Hematopoietic multipotent progenitor cell treated with erythropoietin and hydrocortisone succinate and interleukin-3 and kit ligand, for 6 days (in vitro differentiated cells): ENCODE results near the gene ME3.
"Not testable (repeated sequence)": the region's sequence is repeated elsewhere in the genome, so short reads cannot be mapped to it uniquely, and the experiment has no call there.

ENCODE experiments used
- DNase-seq: peaks from one replicate; pipeline ENCODE4 v3.0.0-alpha.2; 2015

Gene ME3

DNA sequence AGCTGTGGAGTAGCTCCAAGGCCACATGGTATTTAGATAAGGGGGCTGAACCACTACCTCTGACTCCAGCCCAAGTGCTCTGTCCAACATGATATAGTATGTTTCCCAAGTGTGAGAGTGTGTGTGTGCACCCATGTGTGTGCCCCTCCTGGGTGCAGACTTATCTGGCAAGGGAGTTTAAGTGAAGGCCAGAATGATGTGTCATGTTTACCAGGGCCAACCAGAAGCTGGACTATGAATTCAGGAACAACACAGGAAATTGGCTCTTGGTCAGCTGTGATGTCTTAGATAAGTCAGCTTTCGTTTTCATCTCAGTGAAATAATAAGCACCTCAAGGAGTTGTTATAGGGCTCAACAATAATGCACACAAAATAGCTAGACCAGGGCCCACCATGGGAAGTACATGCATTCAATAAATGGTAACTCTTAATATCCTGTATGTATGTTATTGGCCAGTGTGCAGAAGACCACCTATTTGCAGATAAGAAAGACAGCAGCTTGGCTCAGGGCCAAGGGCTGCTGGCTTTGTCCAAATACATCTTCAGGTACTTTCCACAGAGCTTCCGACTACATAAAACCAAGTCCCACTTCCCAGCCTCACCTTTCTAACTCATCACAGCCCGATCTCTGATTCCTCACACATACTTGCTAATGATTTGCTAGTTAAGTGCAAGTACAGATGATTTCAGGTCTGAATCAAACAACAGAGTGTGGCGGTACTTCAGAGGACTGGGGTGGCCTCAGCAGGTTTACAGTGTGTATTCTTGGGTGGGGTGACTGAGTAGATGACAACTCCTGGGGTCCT lies 120.9 kb downstream of the ME3 start:
- DNase-seq: peak; percentile 28

DNA sequence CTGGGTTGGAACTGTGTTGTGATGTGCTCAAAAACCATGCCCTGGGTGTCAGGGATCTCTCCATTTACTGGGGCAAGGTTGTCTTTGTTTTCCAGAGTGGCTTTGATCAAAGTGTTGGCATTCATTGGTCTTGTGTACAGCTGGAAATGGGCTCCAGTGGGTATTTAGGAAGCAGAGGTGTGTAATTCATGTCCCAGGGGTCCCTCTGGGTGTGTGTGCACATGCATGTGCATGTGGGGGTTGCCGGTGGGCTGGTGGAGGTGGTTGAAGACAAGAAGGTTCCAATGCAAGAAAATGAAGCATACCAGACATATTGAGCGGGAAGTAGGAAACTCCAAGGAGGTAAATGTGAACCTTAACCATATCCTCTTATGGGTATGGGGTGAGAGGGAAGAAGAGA lies 121.7 kb downstream of the ME3 start:
- DNase-seq: no peak

DNA sequence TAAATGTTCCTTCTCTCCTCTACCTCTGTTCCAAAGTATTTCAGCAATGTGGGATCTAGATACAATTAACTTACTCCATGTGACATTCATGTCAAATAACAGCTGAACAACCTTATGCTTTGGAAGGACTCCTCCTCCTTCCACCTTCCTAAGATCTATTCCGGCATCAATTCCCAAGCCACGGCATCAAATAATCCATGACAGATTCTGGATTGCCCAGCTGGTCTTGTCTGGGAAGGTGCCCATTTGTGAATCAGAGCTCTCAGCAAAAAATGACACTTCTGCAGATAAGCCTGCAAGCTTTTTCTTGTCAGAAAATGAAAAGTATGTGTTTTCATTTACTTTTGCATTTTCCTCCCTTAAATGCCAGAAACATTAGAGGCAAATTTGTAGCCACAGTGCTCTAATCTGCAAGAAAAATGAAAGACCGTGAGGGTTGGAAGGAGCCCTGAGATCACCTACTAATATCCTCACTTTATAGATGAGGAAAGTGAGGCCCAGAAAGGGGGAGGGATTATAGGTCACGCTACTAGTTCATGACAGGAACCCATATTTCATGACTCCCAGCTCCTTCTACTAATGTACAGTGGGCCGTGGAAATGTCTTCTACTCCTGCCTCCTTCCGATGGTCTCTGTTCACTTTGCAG lies 124.0 kb downstream of the ME3 start:
- no peak for DNase-seq

DNA sequence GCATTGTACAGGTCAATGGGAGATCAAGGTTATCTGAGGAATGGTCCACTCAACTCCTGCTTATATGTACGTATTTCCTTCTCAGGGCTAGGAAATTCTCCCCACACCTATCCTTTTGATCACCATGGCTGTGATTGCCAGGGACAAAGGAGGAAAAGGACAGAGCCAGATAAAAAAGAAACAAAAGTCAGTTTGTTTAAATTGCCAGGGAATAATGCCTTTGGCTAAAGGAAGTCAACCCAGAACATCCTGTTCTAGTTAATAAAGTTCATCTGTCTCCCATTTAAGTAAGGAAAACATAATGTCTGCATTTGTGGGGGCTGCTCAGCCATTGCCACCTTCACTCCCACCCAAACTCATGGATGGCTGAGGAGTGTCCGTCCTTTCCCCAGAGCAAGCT lies 124.7 kb downstream of the ME3 start:
- DNase-seq: no peak

GRCh38 chr11:86541299-86541698 lies 131.1 kb downstream of the ME3 start:
- DNase-seq: not testable (repeated sequence)

- no peak for DNase-seq
Observed at GRCh38 chr11:86538223-86538548, 134.2 kb downstream of the ME3 start.

DNA sequence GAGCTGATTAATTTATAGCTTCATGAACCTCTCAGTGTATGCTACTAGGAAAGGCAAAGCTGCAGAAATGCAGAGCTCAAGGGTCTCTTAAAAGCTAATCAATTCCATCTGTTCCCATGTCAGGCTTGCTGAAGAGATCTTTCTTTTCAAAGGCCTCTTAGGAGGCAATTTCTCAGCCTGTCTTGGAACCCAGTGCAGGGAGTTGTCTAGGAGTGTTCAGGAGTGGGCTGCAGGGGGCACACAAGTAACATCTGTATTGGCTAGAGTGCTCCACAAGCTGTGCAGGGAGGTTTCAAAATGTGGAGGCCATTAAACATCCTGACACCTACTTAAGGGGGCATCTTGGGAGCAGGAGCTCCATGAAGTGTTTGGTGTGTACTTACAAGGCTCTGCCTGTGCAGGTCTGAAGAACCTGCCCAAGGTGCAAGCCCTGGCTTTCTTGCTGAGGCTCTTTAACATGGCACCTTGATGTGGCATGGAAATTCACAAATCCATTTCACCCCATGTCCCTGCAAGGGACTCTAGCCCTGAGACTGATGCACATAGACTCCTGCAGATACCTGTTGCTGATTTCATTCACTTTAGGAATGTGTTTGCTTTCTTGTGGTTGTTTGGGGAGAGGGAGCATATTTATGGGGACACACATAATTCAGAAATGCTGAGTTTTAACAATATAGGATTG lies 134.7 kb downstream of the ME3 start:
- DNase-seq: peak; percentile 7

DNA sequence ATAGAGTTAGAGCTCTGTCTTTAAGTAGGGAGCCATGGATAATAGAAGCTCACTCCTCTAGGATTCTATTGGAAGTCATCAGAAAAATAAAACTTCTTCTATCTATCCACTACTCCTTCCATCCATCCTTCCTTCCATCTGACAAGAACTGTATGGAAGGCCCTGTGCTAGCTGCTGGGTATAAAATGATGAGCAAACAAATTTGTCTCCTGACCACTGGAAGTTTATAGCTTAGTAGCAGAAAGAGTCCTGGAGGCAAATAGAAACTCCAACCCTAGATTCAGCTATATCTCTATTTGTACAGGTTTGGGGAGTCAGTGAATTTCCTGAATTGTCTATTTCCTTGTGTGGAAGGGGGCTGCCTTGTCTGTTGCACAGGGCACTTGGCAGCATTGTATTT lies 136.6 kb downstream of the ME3 start:
- DNase-seq: no peak

GRCh38 chr11:86524620-86525352 lies 147.6 kb downstream of the ME3 start:
- DNase-seq: no peak

DNA sequence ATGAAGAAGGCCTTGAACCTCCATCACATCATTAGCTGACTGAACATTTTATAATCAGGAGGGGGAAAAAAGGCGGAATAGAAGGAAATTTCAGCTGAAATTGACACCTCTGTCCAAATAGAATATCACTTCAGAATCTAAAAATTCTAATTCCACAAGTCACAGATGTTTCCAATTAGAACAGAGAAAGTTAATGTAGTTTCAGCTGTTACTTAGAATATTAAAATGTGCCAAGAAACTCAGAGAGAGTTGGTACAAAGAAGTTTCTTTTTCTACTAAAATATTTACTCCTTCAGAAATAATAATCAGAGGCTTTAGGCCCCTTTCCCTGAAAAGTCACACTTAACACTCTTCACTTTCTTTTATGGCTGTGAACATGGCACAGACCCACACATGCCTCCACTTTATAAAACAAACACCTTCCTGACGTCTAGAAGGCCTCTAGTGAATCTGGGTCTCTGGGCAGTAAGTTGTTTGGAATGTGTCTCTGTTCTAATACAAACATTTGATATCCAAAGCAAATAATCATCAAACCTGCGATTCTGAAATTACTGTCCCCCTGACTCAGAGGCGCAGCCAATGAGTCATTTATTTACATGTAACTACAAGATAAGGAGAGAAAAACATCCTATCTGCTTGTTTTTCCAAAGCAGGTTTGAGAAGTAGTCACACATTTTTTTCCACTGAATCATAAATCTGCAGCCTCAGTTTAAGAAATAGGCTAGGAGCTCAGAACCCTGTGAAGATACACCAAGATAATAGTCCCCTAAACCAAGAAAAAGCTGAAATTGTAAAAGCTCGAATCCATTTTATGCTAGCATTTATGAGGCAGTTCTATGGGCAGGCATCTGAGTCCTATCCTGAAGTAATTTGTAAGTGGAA lies 148.4 kb downstream of the ME3 start:
- DNase-seq: no peak

- not testable (repeated sequence) for DNase-seq
Observed at GRCh38 chr11:86522512-86522911, 149.9 kb downstream of the ME3 start.

DNA sequence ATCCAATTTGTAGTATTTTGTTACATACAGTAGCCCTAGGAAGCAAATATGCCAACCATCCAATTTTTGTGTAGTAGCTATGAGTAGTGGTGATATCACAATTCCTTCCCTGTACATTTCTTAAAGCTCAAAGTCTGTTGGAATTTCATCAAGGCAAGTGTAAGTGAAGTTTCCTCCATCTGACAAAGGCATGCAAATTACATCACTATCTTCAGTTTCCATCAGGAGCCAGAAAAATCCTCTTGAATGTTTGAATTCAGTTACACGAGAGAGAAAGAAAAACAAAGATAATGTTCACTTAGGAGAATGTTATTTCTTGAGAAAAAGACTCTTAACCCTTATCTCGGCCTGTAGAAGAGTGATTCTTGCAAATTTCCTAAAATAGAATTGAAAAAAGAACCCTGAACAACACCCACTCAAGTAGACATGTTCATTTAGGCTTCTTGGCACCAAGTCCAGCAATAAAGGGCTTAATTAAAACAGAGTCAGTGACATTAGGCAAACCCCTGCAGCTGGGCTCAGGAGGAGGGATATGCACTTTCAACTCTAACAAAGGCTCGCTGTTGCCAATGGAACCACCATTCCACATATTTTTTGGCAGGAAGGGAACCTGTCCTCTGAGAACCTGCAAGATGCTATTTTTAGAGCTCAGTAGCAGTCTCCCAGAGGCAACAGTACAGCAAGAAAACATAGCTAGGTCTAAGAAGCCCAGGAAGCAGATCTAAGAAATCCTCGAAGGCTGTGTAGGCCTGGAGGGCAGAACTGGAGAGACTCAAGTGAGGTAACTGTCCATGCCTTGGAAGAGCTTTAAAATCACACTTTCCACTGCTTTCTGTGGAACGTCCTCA lies 153.1 kb downstream of the ME3 start:
- no peak for DNase-seq

DNA sequence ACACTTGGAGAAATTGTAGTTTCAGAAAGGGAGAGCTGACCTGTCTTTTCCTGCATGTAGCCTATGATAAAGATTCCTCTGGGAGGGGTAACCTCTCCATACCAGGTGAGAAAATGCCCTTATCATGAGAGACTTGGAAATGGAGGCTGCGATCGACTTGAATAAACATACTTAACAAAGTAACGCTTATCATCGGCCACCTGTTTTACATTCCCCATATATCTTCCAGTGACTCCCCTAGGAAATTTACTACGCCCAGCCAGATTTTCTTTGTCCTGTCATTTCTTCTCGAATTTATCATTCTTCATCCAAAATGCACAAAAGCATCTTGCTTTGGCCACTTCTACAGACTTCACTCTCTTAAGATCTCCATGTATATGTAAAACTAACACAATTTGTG lies 154.2 kb downstream of the ME3 start:
- no peak for DNase-seq

- no peak for DNase-seq
Observed at GRCh38 chr11:86517557-86517956, 154.9 kb downstream of the ME3 start.

DNA sequence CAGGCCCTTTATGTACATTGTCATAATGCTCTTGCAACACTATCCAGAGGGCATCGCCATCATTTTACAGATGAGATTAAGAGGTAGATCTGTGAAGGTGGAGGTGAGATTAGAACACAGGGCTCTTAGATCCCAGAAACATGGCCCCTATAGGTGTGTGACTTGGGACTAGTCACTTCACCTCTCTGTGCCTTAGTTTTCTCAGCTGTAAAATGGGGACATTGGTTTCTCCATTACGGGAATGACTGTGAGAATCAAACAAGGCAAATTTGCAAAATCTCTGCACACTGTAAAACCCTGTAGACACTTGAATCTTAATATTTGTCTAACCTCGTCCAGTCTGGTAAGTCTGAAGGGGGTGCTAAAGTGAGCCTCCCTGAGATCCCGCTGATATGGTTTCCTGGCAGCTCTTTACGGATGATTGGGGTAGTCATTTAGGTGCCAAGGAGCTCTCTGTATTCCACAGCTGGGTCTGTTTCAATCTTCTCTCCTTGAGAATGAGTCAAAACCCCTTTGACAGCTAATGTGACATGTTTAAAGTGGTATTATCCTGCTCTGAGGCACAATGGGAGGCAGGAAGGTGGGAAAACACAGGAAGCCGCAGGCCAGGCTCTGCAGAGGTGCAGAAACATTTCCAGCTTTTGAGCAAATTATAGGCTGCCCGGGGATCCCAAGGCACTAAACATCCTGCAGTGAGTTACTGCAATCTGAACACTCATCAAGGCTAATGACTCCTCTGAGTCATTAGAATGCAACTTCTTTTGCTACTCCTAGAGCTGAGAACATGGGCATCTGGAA lies 156.9 kb downstream of the ME3 start:
- no peak for DNase-seq

- no peak for DNase-seq
Observed at GRCh38 chr11:86514453-86514852, 158.0 kb downstream of the ME3 start.

DNA sequence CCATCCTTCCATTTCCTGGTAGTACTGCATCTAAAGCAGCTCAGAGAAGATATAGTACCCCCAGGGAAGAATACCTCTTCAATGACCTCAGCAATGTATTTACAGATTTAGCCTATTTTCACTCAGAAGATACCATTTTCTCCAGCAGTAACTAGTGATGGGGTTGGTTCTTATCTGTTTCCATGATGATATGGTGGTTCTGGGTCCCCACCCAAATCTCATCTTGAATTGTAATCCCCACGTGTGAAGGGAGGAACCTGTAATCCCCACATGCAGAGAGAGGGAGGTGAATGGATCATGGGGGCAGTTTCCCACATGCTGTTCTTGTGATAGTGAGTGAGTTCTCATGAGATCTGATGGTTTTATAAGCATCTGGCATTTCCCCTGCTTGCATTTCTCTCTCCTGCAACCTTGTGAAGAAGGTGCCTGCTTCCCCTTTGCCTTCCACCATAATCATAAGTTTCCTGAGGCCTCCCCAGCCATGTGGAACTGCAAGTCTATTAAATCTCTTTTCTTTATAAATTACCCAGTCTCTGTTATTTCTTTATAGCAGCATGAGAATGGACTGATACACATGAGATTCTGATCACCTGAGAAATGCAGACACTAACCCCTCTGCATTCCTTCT lies 158.6 kb downstream of the ME3 start:
- DNase-seq: no peak

DNA sequence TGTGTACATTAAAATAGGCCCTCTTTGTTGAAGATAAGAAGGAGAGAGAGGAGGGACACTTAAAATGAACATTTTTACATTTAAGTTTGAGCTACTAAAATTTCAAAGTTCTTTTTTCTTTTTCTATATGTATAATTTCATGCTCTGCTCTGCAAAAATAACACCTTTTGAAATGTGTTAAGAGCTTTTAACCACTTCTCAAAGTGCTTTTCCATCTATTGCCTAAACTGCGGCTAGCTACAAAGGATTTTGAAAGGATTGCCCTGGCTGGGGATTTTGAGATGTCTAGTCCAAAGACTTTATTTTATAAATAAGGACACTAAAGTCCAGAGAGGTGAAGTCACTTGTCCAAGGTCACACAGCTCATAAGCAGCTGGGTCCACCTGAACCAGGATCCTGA lies 159.3 kb downstream of the ME3 start:
- DNase-seq: no peak

DNA sequence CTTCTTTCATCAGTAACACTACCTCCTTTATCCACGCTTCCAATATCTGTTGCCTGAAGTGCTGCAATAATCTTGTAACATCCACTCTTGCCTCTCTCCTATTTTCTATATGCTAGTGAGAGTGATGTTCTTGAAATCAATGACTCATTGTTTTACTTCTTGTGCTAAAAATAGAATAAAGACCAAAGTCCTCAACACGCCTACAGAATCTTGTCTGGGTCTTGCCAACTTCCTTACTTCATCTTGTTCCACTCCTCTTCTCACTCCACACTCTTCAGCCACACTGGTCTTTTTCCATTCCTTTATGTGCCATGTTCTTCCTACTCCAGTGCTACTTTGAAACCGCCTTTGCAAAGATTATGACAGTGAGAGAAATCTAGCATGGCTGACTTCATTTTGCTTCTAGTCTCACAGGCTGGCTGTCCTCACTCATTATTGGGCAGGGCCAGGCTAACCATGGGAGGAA lies 161.3 kb downstream of the ME3 start:
- no peak for DNase-seq

DNA sequence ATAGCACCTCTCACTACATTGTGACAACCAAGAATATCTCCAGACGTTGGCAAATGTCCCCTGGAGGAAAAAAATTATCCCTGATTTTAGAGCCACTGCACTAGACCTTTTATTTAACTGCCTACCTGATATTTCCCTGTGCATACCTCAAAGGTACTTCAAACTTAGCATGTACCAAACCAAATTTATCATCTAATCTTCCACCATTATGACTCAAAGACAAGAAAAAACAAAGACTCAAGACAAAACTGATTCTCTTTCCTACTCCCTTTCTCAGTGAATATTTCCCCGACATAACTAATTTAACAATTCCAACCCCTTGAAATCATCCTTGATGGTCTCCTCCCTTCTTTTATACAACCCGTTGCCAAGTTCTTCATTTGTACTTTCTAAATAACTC lies 161.7 kb downstream of the ME3 start:
- DNase-seq: no peak
